Uterus (tissue), 4 donors: ENCODE results near the gene SMAD5. TPM values are rescaled to one million over a fixed set of nuclear protein-coding genes. Genes with fewer than 3 reads are reported as not detected.
A peak's percentile ranks its signal among the peaks of the same experiment; 100 is the strongest.

ENCODE experiments used
- DNase-seq, 2 donors: peaks; one replicate each; pipeline ENCODE4 v3.0.0-alpha.2; 2019 to 2020
- H3K27ac ChIP-seq, 2 donors: fragments of 200-600 bp; sonication (generic); 1 replicate in 1 of 2; 2 replicates in 1 of 2; pipeline ENCODE4 v1.5.1; 2016 to 2018
- H3K27me3 ChIP-seq, 2 donors: fragments of 200-600 bp; sonication (generic); one replicate each; pipeline ENCODE4 v1.5.1; 2018 to 2019; ENCODE audit warnings: control low read depth in 1 of 2
- H3K36me3 ChIP-seq, 2 donors: fragments of 200-600 bp; sonication (generic); one replicate each; pipeline ENCODE4 v1.5.1; 2019; ENCODE audit warnings: control low read depth in 1 of 2
- H3K4me1 ChIP-seq, 2 donors: fragments of 200-600 bp; sonication (generic); one replicate each; pipeline ENCODE4 v1.5.1; 2018 to 2019; ENCODE audit warnings: control low read depth in 1 of 2
- H3K4me3 ChIP-seq, 2 donors: fragments of 200-600 bp; sonication (generic); 1 replicate in 1 of 2; 2 replicates in 1 of 2; pipeline ENCODE4 v1.5.1; 2018 to 2019; ENCODE audit warnings: mild to moderate bottlenecking in 1 of 2
- H3K9me3 ChIP-seq, 2 donors: fragments of 200-600 bp; sonication (generic); one replicate each; pipeline ENCODE4 v1.5.1; 2019; ENCODE audit warnings: control low read depth in 1 of 2
- CTCF ChIP-seq, 4 experiments: fragments of 200-600 bp in 2 of 4; fragments of 450-650 bp in 2 of 4; sonication (generic) in 2 of 4; IDR thresholded peaks; one replicate each; pipeline ENCODE4 v1.5.1; 2016 to 2019; ENCODE audit warnings: antibody characterized with exemption in 4 of 4, mild to moderate bottlenecking in 2 of 4, moderate library complexity in 1 of 4
- POLR2A ChIP-seq, 2 donors: fragments of 450-650 bp; IDR thresholded peaks; one replicate each; pipeline ENCODE4 v1.6.1; 2016; ENCODE audit warnings: antibody characterized with exemption in 2 of 2, mild to moderate bottlenecking in 1 of 2, moderate library complexity in 1 of 2
- intact Hi-C: fragments of 100-400 bp; cut with DNase I; formaldehyde crosslinking; loops from one replicate; pipeline ENCODE4 v1.15.1; 2023; ENCODE audit warnings: low total_unique reads
- total RNA-seq, 4 donors: library from RNA; depleted of rRNA in 3 of 4; stranded (reverse); fragments of >200 nt in 3 of 4; gene quantifications; one replicate each; pipeline versions ENCODE4 v1.1.0 to v1.2.4, GENCODE V29; 2014 to 2023
- donor health status: DM: yes; HTN: yes; CAD: no.

SMAD5 gene
- total RNA-seq, 4 donors from 2014 or later = 33.0 to 193 (median 102) TPM

DNA sequence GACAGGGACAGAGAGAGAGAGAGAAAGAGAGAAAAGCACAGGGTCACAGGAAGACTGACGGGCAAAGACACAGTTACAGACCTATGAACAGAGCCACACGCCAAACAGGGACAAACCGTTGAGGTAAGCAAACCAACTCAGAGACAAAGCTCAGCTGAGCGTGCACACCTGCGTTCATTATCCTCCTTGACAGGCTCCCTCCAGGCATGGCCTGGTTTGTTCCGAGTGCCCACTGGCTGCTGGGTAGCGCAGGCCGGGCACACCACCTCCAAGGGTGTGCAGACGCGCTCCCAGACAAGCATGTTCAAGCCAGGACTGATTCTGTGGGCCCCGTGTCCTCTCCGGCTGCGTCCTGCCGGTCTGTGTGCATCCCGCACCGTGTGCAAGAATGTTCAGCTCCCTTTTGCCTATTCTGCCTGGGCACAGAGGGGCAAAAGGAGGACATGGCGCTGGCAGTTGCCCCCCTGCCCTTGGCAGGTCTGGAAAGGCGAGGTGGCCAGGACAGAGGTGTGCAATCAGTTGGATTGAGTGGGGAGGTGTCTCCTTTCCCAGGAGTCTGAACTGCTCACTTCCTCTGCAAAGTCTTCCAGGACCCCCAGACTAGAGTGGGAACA is 60.8 kb downstream of the SMAD5 start:
- DNase-seq = no peak
- peaks cover 15 to 16% of the 10 kb centered on the region in 2 donors for H3K27me3 ChIP-seq
- H3K4me1 ChIP-seq = peaks cover 0 to 15% of the 10 kb centered on the region in 2 donors
- TF ChIP-seq POLR2A (IDR thresholded peaks at IDR 0.05) (no peak), CTCF (IDR thresholded peaks at IDR 0.05) (no peak)
- H3K4me3 ChIP-seq = peak overlapping the region in 1 of 2 donors; percentile 16
- intact Hi-C loops = no loop called here
- H3K9me3 ChIP-seq = no peaks in the 10 kb centered on the region
- no peaks in the 10 kb centered on the region for H3K36me3 ChIP-seq
- H3K27ac ChIP-seq = no peak overlapping the region

- H3K4me3 ChIP-seq = no peak overlapping the region
- peaks cover 15 to 16% of the 10 kb centered on the region in 2 donors for H3K27me3 ChIP-seq
- DNase-seq = no peak
- TF ChIP-seq POLR2A (IDR thresholded peaks at IDR 0.05) = no peak
- no peak for TF ChIP-seq CTCF (IDR thresholded peaks at IDR 0.05)
- intact Hi-C loops = no loop called here
- H3K4me1 ChIP-seq = peaks cover 0 to 15% of the 10 kb centered on the region in 2 donors
- H3K27ac ChIP-seq = no peak overlapping the region
- no peaks in the 10 kb centered on the region for H3K9me3 ChIP-seq
- no peaks in the 10 kb centered on the region for H3K36me3 ChIP-seq
Observed at GRCh38 chr5:136194576-136194975, 61.9 kb downstream of the SMAD5 start.

- no peak for TF ChIP-seq CTCF (IDR thresholded peaks at IDR 0.05)
- TF ChIP-seq POLR2A (IDR thresholded peaks at IDR 0.05) = no peak
- intact Hi-C loops = no loop called here
- no peak overlapping the region for H3K4me3 ChIP-seq
- H3K36me3 ChIP-seq = no peaks in the 10 kb centered on the region
- DNase-seq = no peak
- peaks cover 0 to 15% of the 10 kb centered on the region in 2 donors for H3K4me1 ChIP-seq
- no peaks in the 10 kb centered on the region for H3K9me3 ChIP-seq
- H3K27ac ChIP-seq = no peak overlapping the region
- peaks cover 11 to 16% of the 10 kb centered on the region in 2 donors for H3K27me3 ChIP-seq
Observed at GRCh38 chr5:136195971-136196820, 63.6 kb downstream of the SMAD5 start.

DNA sequence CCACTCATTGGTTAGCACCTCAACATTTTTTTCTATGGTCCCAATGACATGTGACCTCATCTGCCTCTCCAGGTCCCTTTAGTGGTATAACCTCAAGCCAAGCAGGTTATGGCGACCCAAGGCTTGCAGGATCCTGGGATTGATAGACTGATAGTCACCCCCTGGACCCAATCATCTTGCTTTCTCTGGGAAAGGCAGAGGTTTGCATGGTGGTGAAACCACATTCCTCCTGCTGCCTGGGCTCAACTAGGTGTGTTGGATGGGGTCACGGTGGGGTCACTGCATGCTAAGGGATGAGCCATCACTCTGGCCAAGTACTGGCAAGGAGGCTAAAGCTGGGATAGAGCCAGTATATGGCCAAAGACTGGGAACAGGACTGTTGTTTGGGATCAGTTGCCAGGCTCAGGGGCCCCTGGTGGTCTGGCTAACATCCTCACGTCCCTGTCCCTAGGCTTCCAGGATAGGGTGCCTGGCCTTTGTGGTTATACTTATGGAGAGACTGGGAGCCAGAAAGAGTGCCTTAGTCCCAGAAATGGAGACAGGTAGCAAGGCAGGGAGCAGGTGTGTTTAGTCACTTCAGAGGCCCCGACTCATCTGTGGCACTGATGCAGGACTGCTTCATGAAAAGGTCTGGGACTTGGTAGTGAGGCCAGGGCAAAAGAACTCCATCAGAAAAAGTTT is 65.0 kb downstream of the SMAD5 start:
- H3K4me1 ChIP-seq = peaks cover 0 to 8% of the 10 kb centered on the region in 2 donors
- TF ChIP-seq POLR2A (IDR thresholded peaks at IDR 0.05) (no peak), CTCF (IDR thresholded peaks at IDR 0.05) (no peak)
- DNase-seq = no peak
- H3K4me3 ChIP-seq = no peak overlapping the region
- H3K36me3 ChIP-seq = no peaks in the 10 kb centered on the region
- H3K9me3 ChIP-seq = no peaks in the 10 kb centered on the region
- H3K27me3 ChIP-seq = peaks cover 4 to 7% of the 10 kb centered on the region in 2 donors
- no peak overlapping the region for H3K27ac ChIP-seq
- intact Hi-C loops = no loop called here
